C4-2B (cell line): ENCODE measurements around the gene SLC25A48.
A peak's percentile ranks its signal among the peaks of the same experiment; 100 is the strongest.

Experiments used
- CTCF ChIP-seq: fragments of 450-650 bp; conservative IDR thresholded peaks from 2 replicates; pipeline ENCODE4 v1.5.1; 2017; ENCODE audit warnings: mild to moderate bottlenecking
- ZFX ChIP-seq: fragments of 450-650 bp; IDR thresholded peaks from 2 replicates; pipeline ENCODE4 v1.6.1; 2017

GRCh38 chr5:135883441-135883840 is 49.0 kb downstream of the SLC25A48 start:
- TF ChIP-seq ZFX, result no peak
- TF ChIP-seq CTCF, result peak; percentile 33
